ENCODE measurements around the gene OR2V2. TPM values are rescaled to one million over a fixed set of nuclear protein-coding genes. Genes with fewer than 3 reads are reported as not detected.
A peak's percentile ranks its signal among the peaks of the same experiment; 100 is the strongest.

The OR2V2 gene
- total and polyA plus RNA-seq, 3 donors from 2014 or later = not detected

GRCh38 chr5:181189363-181189961, 42.1 kb downstream of the OR2V2 start:
- no peak for DNase-seq
- peak overlapping the region; percentile 82 to 87 for H3K4me3 ChIP-seq

GRCh38 chr5:181189962-181190710, 42.8 kb downstream of the OR2V2 start:
- Histone ChIP-seq H3K27me3 (no peaks in the 10 kb centered on the region), H3K9me3 (no peaks in the 10 kb centered on the region), H3K4me1 (peaks cover 6% of the 10 kb centered on the region), H3K4me3 (peak overlapping the region; percentile 82 to 87), H3K36me3 (ENCODE audit: low read depth, missing control alignments) (no peaks in the 10 kb centered on the region), H3K27ac (peak overlapping the region in 1 of 2 donors; percentile 94)
- peak; percentile 51 for DNase-seq
- no peak for TF ChIP-seq POLR2A (IDR thresholded peaks at IDR 0.05)
- TF ChIP-seq CTCF (IDR thresholded peaks at IDR 0.05) = no peak
- 0 to 1% methylated on average over 26 to 41 of the region's 52 CpGs for WGBS, 2 donors
- intact Hi-C loops (cut with DNase I; ENCODE audit: low total_unique reads) = loop anchor here (5.0 kb wide), 1 partner anchor 72 kb away; the partner anchor contains the start of gene TRIM52

More at GRCh38 chr5:181189363-181189961, 42.1 kb downstream of the OR2V2 start:
- 0% methylated on average over 24 to 40 of the region's 41 CpGs for WGBS, 2 donors
- no peak for TF ChIP-seq CTCF (IDR thresholded peaks at IDR 0.05)
- TF ChIP-seq POLR2A (IDR thresholded peaks at IDR 0.05) = no peak
- no peaks in the 10 kb centered on the region for H3K36me3 ChIP-seq (ENCODE audit: low read depth, missing control alignments)
- H3K9me3 ChIP-seq = no peaks in the 10 kb centered on the region
- peaks cover 6% of the 10 kb centered on the region for H3K4me1 ChIP-seq
- intact Hi-C loops (cut with DNase I; ENCODE audit: low total_unique reads) = no loop called here
- H3K27me3 ChIP-seq = no peaks in the 10 kb centered on the region
- peak overlapping the region; percentile 33 to 89 for H3K27ac ChIP-seq

GRCh38 chr5:181190711-181191525, 43.5 kb downstream of the OR2V2 start:
- H3K27me3 ChIP-seq = no peaks in the 10 kb centered on the region
- DNase-seq = peak; percentile 63
- peaks cover 6% of the 10 kb centered on the region for H3K4me1 ChIP-seq
- H3K27ac ChIP-seq = peak overlapping the region; percentile 87 to 94
- H3K4me3 ChIP-seq = peak overlapping the region; percentile 82 to 87
- TF ChIP-seq POLR2A (IDR thresholded peaks at IDR 0.05) = no peak
- no peak for TF ChIP-seq CTCF (IDR thresholded peaks at IDR 0.05)
- no peaks in the 10 kb centered on the region for H3K9me3 ChIP-seq
- intact Hi-C loops (cut with DNase I; ENCODE audit: low total_unique reads) = loop anchor here (5.0 kb wide), 1 partner anchor 71 kb away; the partner anchor contains the start of gene TRIM52
- no peaks in the 10 kb centered on the region for H3K36me3 ChIP-seq (ENCODE audit: low read depth, missing control alignments)
- 0 to 1% methylated on average over 44 to 66 of the region's 66 CpGs for WGBS, 2 donors

- peak; percentile 96 for DNase-seq
- Histone ChIP-seq H3K4me3 (peak overlapping the region; percentile 82 to 87), H3K27ac (peak overlapping the region; percentile 87 to 94), H3K4me1 (peaks cover 6% of the 10 kb centered on the region), H3K36me3 (ENCODE audit: low read depth, missing control alignments) (no peaks in the 10 kb centered on the region), H3K9me3 (no peaks in the 10 kb centered on the region), H3K27me3 (no peaks in the 10 kb centered on the region)
- intact Hi-C loops (cut with DNase I; ENCODE audit: low total_unique reads) = loop anchor here (5.0 kb wide), 1 partner anchor 71 kb away; the partner anchor contains the start of gene TRIM52
- WGBS, 2 donors = 0 to 1% methylated on average over 39 to 60 of the region's 64 CpGs
- TF ChIP-seq POLR2A (IDR thresholded peaks at IDR 0.05) = no peak
- TF ChIP-seq CTCF (IDR thresholded peaks at IDR 0.05) = no peak
Observed at GRCh38 chr5:181191526-181192336, 44.3 kb downstream of the OR2V2 start.
